Mesothelial cell of epicardium (in vitro differentiated cells): ENCODE data around the gene DAPK1. TPM values are rescaled to one million over a fixed set of nuclear protein-coding genes. Genes with fewer than 3 reads are reported as not detected.
A peak's percentile ranks its signal among the peaks of the same experiment; 100 is the strongest.

Source experiments
- DNase-seq, 2 experiments: peaks; one replicate each; pipeline ENCODE4 v3.0.0; 2021; ENCODE audit warnings: low spot score in 2 of 2; ENCODE audit not compliant: unreplicated experiment in 2 of 2
- H3K27ac Mint-ChIP-seq: 2 replicates; pipeline ENCODE4 v1.8.0; 2021; ENCODE audit warnings: mixed read lengths
- H3K27me3 Mint-ChIP-seq: 2 replicates; pipeline ENCODE4 v1.8.0; 2021; ENCODE audit warnings: low read depth, mixed read lengths
- H3K36me3 Mint-ChIP-seq: 2 replicates; pipeline ENCODE4 v1.8.0; 2021; ENCODE audit warnings: mixed read lengths
- H3K4me1 Mint-ChIP-seq: 2 replicates; pipeline ENCODE4 v1.8.0; 2021; ENCODE audit warnings: mixed read lengths
- H3K4me3 Mint-ChIP-seq: 2 replicates; pipeline ENCODE4 v1.8.0; 2021; ENCODE audit warnings: mild to moderate bottlenecking, moderate library complexity, mixed read lengths
- H3K9me3 Mint-ChIP-seq: 2 replicates; pipeline ENCODE4 v1.8.0; 2021; ENCODE audit warnings: mixed read lengths
- CTCF ChIP-seq: fragments of 200-600 bp; sonication (generic); IDR thresholded peaks from one replicate; pipeline ENCODE4 v1.5.0; 2021; ENCODE audit warnings: antibody characterized with exemption; ENCODE audit not compliant: unreplicated experiment
- total RNA-seq: library from RNA; stranded (reverse); gene quantifications from 3 replicates; pipeline ENCODE4 v1.2.1, GENCODE V29; 2021

Gene DAPK1
- total RNA-seq, 1 donor from 2014 or later: 239 TPM

- no peak overlapping the region for H3K4me3 Mint-ChIP-seq
- no peak for TF ChIP-seq CTCF
- H3K36me3 Mint-ChIP-seq: peaks cover 30% of the 10 kb centered on the region
- peaks cover 37% of the 10 kb centered on the region for H3K4me1 Mint-ChIP-seq
- no peaks in the 10 kb centered on the region for H3K27me3 Mint-ChIP-seq
- no peak overlapping the region for H3K27ac Mint-ChIP-seq
- DNase-seq: no peak
- H3K9me3 Mint-ChIP-seq: no peaks in the 10 kb centered on the region
Observed at GRCh38 chr9:87513880-87514535, 16.3 kb downstream of the DAPK1 start.

- Mint-ChIP-seq H3K27me3 (no peaks in the 10 kb centered on the region), H3K36me3 (peaks cover 30% of the 10 kb centered on the region), H3K4me3 (no peak overlapping the region), H3K27ac (peak overlapping the region; percentile 40), H3K4me1 (peaks cover 32% of the 10 kb centered on the region), H3K9me3 (no peaks in the 10 kb centered on the region)
- DNase-seq: no peak
- no peak for TF ChIP-seq CTCF
Observed at GRCh38 chr9:87515006-87515405, 17.3 kb downstream of the DAPK1 start.

DNA sequence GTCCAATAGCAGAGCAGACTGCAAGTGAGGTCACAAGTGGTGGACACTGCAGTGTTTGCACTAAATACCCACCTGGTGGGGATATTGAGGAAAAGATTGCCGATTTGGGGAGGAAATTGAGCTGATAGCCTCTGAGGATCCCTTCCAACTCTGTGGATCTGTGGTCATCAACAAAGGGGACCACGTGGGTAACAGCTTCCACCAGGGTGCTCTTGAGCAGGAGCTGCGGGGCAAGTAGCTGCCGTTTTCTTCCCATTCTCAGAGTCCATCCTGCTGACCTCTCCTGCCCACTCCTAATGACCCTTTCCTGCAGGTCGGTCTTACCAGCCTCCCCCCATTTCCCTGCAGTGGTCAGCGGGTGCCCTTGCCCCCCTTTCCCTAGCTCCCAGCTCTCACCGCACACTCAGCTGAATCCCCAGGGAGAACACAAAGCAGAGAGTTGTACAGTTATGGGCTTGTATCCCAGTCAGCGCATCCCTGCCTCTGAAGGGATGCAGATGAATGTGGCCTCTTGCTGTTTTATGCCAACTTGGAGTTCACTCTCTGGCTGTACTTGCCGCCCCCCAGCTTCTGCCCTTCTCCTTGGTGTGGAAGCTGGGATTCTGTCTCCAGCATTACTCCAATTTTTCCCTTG lies 18.0 kb downstream of the DAPK1 start:
- Mint-ChIP-seq H3K36me3 (peaks cover 28% of the 10 kb centered on the region), H3K27ac (peak overlapping the region; percentile 33), H3K4me1 (peaks cover 30% of the 10 kb centered on the region), H3K4me3 (no peak overlapping the region), H3K9me3 (no peaks in the 10 kb centered on the region), H3K27me3 (no peaks in the 10 kb centered on the region)
- DNase-seq: no peak
- no peak for TF ChIP-seq CTCF

DNA sequence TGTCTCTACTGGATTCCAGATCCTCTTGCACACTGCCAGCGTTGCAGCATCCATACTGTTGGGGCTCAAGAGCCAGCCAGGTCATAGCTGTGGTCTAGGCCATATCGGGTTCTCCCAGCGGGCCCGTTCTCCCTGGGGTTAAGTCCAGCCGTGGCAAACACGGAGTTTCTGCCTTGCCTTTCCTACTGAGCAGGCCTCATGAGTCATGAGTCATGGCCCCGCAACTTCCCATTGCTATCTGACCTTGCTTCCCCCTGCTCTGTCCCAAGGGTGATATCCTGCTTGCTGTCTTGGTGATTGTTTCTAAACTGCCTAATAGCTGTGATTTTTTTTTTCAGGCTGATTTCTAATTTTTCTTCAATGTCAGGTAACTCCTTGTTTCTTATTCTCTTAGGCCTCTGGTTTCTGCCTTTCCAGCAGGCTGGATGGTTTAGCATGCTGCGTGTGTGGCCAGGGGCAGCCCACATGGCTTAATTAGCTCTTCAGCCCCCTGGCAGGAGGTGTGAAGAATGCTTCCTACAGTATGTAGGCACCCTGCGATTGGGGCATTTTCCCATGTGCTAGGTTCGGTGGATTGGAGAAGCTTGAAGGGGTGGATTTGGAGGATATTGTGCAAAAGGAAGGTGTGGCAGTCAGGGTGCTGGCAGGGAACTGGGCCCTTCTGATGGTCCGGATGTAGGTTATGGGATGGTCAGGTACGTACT lies 18.7 kb downstream of the DAPK1 start:
- Mint-ChIP-seq H3K27me3 (no peaks in the 10 kb centered on the region), H3K9me3 (no peaks in the 10 kb centered on the region), H3K4me3 (no peak overlapping the region), H3K36me3 (peaks cover 28% of the 10 kb centered on the region), H3K27ac (peak overlapping the region; percentile 35), H3K4me1 (peaks cover 30% of the 10 kb centered on the region)
- no peak for TF ChIP-seq CTCF
- no peak for DNase-seq

DNA sequence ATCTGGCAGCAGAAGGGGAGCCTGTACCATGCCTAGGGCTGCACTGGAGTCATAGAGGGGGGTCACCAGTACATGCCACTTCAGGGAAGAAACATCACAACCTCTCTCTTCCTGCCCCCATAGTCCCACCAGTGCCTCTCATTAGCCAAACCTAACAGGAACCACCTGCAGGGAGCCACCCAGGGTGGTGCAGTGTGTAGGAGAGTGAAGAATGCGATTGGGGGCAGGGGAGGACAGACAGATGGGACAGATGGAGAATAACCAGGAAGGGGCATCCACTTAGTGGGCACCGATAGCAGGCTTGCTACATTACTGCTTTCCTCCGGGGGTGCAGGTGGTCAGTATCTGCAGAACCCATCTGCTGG lies 19.2 kb downstream of the DAPK1 start:
- DNase-seq: no peak
- no peak overlapping the region for H3K27ac Mint-ChIP-seq
- H3K9me3 Mint-ChIP-seq: no peaks in the 10 kb centered on the region
- peaks cover 32% of the 10 kb centered on the region for H3K36me3 Mint-ChIP-seq
- H3K4me3 Mint-ChIP-seq: no peak overlapping the region
- TF ChIP-seq CTCF: no peak
- H3K4me1 Mint-ChIP-seq: peaks cover 32% of the 10 kb centered on the region
- H3K27me3 Mint-ChIP-seq: no peaks in the 10 kb centered on the region
